ENCODE measurements around the gene WASF2.

DNA sequence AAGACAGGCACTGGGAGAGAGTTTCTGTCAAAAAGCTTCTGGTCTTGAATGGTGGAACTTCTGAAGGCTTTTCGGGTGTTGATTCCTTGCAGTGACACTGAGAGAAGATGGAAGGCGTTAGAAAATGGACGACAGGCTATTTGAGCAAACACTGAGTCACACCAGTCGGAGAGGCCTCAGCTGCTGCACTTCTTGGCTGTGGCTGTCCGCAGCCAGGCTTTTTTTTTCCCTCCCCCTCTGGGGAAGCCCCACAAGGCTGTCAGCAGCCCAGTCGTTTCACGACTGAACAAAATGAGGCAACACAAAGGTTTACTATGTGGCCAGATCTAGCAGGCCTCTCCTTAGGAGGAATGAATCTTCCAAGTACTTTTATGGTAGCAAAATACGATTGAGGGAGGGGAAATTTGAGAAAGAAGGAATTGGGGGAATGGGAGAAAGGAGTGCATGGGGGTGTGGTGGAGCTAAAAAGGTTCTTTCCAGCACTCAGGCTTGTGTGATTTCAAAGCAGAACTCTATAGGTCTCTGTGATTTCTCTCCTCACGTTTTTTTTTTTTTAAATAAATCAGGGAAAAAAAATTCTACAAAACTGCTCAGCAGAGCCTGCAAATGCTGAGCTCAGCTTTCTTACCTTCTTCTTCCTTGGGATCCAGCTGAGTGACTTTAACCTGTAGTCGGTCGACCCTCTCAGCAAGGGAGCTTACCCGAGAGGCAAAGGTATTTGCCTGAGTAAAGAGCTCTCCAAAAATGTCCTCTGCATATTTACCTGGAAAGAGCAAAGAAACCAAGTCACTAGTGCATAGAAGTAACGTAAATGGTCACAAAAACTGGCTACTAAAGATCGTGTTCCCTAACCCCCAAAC, 71.4 kb downstream of the WASF2 start:
- no peak for TF ChIP-seq EZH2 (IDR thresholded peaks at IDR 0.05; ENCODE audit: borderline replicate concordance, insufficient read depth, low read length, poor library complexity, severe bottlenecking)
- TF ChIP-seq SMC3 (conservative IDR thresholded peaks at IDR 0.05; ENCODE audit: poor library complexity): no peak
- TF ChIP-seq POLR2AphosphoS5 (IDR thresholded peaks at IDR 0.05): no peak
- no peak for TF ChIP-seq MXI1 (conservative IDR thresholded peaks at IDR 0.05; ENCODE audit: poor library complexity, severe bottlenecking)
